NCI-H82 treated with DMSO at 0.1 percent for 48 hours (cell line): ENCODE results near the gene CNBD2.
"Not testable (repeated sequence)": the region's sequence is repeated elsewhere in the genome, so short reads cannot be mapped to it uniquely, and the experiment has no call there.

Experiments
- DNase-seq: peaks from one replicate; lab custom pipeline; 2025; ENCODE audit not compliant: unreplicated experiment; lab: John Stamatoyannopoulos, UW

Gene CNBD2

DNA sequence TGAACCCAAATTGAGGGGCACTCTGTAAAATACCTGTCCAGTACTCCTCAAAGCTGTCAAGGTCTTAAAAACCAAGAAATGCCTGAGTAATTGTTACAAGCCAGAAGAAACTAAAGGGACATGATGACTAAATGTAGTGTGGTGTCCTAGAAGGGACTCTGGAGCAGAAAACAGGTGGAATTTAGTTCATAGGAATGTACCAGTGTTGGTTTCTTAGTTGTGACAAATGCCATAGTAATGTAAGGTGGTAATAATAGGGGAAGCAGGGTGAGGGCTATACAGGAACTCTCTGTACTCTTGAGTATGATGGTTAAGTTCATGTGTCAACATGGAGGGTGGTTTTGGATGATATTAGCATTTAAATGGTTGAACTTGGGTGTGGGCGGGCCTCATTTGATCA is 92.3 kb downstream of the CNBD2 start:
- DNase-seq, result no peak

- no peak for DNase-seq
These were observed 93.4 kb downstream of the CNBD2 start for GRCh38 chr20:36061754-36062153.

DNA sequence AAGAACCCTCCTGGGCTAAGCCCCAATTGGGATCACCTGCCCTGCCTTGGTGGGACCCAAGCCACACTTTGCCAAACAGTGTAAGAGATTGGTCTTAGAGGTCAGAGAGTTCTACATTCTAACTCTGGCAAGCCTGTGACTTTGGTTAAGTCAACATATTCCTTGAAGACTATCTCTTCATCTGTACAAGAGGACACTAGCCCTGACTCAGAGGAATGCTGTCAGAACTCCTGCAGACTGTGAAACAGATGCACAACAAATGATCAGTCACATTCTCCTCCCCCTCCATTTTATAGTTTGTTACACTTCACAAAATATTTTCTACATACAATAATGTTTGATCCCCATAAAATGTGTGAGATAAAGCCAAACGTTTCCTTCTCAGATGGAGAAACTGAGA is 94.4 kb downstream of the CNBD2 start:
- no peak for DNase-seq

- DNase-seq, result peak; percentile 56
These were observed 95.7 kb downstream of the CNBD2 start for GRCh38 chr20:36063916-36064657.

GRCh38 chr20:36064658-36065426 is 96.5 kb downstream of the CNBD2 start:
- DNase-seq, result peak; percentile 73

- no peak for DNase-seq
These were observed 97.1 kb downstream of the CNBD2 start for GRCh38 chr20:36065427-36065998.

DNA sequence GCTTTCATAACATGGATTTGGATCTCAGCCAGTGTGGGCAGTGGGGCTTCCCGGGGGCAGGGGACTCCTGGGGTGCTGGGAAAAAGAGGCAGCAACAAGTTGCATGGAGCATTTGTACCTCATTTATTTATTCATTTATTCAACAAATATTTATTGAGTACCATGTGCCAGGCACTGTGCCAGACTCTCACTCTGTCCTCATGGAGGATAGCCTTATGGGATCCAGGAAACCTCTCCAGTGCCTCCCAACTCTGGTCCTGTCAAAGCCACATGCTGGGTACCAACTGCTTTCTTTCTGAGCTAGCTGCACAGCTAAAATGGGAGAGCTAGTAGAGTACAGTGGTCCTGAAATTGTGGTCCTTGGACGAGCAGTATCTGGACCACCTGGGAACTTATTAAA is 98.4 kb downstream of the CNBD2 start:
- DNase-seq, result no peak

GRCh38 chr20:36068526-36068925 is 100.1 kb downstream of the CNBD2 start:
- not testable (repeated sequence) for DNase-seq

GRCh38 chr20:36070451-36070850 is 102.1 kb downstream of the CNBD2 start:
- DNase-seq, result no peak

GRCh38 chr20:36071848-36072247 is 103.5 kb downstream of the CNBD2 start:
- DNase-seq, result no peak

- no peak for DNase-seq
These were observed 106.6 kb downstream of the CNBD2 start for GRCh38 chr20:36074983-36075382.

DNA sequence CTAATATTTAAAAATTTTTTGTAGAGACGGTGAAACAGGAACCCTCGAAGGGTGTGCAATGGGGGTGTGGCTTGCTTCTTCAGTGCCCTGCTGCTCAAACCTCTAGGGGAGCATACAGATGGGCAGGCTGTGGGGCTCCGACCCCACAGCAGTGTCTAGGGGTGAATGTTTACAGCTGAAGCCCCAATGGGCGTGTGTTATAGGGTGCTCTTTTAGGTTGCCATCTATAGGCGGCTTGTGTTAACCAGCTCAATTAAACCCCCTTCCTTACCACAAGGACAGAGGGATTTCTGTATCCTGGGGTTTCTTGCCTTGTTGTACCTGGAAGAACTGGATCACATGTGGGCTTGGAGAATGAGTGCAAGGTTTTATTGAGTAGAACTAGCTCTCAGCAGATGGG is 109.4 kb downstream of the CNBD2 start:
- DNase-seq, result not testable (repeated sequence)

DNA sequence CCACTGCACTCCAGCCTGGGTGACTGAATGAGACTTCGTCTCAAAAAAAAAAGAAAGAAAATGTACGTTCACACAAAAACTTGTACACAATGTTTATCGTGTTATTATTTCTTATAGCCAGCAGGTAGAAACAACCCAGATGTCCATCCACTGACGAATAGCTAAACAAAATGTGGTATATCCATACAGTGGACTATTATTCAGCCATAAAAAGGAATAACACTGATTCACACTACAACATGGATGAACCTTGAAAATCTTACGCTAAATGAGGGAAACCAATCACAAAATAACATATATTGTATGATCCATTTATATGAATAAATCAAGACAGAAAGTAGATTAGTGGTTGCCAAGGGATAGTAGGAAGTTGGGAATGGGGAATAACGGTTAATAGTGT is 111.1 kb downstream of the CNBD2 start:
- no peak for DNase-seq

DNA sequence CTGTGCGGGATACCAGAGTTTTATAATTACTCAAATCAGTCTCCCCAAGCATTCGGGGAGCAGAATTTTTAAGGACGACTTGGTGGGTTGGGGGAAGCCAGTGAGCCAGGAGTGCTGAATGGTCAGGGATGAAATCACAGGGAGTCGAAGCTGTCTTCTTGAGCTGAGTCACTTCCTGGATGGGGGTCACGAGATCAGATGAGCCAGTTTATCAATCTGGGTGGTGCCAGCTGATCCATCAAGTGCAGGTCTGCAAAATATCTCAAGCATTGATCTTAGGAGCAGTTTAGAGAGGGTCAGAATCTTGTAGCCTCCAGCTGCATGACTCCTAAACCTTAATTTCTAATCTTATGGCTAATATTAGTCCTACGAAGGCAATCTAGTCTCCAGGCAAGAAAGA is 111.6 kb downstream of the CNBD2 start:
- DNase-seq, result not testable (repeated sequence)
